Activated T-helper 1 cell treated with anti-CD3 and anti-CD28 coated beads, Interleukin-2, amount 50 U/mL, for 16 hours (primary cell): Measurements from ENCODE around the gene PIGL.

Experiments used
- DNase-seq, 2 donors: peaks; one replicate each; pipeline ENCODE4 v3.0.0-alpha.2; 2020; ENCODE audit warnings: low read depth in 1 of 2, low spot score in 1 of 2

The PIGL gene

DNA sequence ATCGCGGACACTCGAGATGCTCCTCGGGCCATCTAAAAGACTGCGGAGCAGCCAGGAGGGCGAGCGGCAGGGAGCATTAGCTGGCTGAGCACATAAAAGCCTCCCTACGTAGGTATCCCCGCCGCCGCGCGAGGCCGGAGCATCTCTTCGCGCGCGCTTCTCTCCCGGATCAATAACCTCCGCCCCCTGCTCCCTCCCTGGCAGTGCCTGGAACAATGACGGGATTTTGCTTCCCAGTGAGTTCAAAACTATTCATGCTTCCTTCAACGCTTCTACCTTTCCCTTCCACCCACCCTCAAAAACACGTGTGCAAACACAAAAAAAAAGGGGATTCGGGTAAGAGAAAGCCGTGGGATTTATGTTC lies 135.3 kb downstream of the PIGL start:
- peak in 1 of 2 donors; percentile 5 for DNase-seq

DNA sequence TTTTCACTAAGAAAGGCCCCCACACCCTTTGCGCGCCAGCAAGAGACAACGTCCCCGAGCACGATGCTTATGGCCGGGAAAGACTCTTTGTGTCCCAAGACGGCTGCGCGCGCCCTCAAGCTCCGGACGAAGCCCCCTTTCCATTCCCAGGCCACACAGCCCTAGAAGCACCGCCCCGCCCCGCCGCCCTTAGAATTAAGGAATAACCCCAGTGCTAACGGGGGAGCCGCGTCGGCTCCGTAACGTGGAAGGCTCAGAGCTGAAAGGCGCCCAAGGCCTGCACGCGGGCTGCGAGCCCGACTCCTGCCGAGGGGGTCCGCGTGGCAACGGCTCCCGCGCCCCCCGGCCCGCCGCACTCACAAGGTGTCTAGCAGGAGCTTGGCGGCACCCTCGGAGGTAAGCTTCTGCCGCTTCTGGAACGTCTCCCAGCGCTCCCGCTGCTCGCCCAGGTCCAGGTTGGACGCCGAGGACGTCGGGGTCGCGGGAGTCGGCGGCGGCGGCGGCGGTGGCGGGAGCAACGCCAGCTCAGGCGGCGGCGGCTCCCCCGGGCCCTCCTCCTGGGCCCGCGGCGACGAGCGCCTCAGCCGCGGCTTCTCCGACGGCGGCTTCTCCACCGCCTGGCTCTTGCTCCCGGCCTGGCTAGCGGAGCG lies 135.8 kb downstream of the PIGL start:
- DNase-seq, result peak in 1 of 2 donors; percentile 7

DNA sequence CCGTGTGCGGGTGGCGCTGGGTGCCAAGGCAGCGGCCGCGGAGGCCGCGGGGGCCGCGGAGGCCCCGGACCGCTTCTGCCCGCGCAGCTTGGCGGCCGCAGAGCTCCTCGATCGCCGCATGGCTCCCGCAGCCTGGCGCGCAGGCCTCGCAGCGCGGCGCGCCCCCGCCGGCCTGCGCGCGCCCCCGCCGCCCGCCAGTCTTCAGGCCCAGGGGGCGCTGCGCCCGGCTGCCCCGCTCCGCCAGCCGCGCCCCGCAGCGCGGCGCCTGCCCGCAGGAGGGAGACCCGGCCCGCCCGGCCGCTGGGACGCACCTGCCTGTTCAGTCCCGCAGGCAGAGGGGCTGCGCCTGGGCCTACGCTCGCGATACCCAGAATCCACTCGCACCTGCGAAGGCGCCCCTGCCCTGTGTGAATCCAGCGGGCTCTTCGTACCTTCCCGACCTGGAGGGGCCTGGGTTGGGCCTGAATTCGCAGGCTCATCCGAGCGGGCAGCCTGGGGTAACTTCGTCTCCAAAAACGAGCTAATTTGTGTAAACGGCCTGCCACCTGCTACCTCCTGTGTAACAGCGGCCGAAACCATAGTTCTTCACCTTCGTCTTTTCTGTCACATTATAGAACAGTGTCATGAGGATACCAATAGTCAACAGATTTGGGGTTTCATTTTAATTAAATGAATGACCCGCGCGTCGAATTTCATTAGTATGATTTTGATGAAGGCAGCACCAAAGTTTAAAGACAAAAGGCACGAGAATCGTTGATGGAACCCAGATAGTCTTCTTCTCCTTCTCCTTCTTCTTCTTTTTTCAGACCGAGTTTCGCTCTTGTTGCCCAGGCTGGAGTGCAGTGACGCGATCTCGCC lies 136.5 kb downstream of the PIGL start, which contains the start of gene CENPV:
TSS of gene CENPV (minus strand) at position 153 of the 858 bp plus-strand sequence. CDS start at position 120, 33 bp downstream.
- DNase-seq, result peak; percentile 17 to 58

DNA sequence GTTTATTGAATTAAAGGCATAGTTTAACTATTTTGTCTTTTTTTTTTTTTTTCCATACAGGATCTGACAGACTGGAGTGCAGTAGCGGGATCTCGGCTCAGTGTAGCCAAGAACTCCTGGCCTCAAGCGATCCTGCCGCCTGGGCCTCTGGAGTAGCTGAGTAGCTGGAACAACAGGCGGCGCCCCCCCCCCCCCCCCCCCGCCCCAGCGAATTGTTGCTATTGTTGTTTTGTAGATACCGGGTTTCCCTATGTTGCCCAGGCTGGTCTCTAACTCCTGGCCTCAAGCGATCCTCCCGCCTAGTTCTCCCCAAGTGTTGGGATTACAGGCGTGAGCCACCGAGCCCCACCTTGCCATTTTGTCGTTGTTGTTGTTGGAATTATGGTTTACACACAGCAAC lies 137.6 kb downstream of the PIGL start:
- no peak for DNase-seq

DNA sequence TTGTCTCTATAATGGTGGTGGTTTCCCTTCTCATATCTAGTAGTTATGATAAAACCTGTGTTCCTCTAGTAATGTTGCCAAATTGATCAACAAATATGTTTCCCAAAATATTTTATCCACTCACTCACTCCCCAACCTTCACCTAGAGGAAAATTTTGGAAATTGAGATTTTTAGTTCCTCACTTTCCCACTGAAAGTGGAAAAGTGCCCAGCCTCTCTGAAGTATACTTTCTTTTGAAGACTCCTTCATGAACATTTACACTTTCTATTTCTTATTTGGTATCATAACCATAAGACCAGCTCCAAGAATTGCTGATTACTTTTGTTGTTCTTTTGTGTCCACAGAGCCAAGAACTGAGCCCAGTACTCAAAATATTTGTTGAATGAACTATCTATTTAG lies 141.4 kb downstream of the PIGL start:
- DNase-seq, result no peak

DNA sequence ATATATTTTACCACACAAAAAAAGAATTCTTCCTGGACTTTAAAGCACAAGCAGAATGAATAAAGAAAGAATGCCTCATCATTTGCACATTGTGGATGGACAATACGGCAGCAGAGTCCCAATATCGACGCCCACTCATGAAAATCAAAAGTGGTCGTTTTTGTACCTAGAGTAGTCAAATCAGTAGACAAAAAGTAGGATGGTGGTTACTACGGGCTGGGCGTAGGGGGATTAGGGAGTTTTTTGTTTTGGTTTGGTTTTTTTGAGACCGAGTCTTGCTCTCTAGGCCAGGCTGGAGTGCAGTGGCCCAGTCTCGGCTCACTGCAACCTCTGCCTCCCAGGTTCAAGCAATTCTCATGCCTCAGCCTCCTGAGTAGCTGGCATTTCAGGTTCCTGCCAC lies 144.9 kb downstream of the PIGL start:
- DNase-seq, result no peak

DNA sequence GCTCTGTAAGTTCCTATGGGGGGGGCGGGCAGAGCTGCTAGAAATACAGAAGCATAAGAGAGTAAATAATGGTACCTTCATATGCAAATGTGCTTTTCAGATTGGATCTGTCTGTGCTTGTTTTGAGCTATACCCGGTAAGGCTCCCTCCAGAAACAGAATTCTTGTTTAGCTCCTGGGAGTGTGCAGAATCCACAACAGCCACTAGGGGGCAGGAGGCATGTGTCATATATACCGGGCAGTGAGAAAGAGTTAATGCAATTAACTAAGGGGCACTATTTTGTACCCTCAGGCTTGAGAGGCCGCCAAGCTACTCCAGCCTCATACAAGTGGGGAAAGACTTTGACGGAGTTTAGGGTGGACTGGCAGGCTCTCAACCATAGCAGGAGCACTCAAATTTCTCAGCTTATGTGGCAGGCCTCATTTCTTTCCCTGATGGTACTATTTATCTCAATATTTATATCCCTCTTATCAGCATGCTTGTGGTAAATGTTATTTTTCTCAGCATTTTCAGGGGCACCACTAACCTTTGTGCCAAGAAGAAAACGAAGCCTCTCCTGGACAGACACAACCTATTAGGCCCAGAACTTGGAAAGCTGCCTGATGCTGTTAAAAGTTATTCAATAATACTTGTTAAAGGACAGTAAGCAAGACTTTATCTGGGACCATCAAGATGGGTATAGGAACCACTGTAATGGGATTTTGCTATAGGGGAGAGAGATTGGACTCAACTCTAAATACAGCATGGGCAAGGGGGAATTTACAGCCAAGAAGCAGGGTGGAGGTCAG lies 146.9 kb downstream of the PIGL start:
- peak; percentile 47 to 52 for DNase-seq

DNA sequence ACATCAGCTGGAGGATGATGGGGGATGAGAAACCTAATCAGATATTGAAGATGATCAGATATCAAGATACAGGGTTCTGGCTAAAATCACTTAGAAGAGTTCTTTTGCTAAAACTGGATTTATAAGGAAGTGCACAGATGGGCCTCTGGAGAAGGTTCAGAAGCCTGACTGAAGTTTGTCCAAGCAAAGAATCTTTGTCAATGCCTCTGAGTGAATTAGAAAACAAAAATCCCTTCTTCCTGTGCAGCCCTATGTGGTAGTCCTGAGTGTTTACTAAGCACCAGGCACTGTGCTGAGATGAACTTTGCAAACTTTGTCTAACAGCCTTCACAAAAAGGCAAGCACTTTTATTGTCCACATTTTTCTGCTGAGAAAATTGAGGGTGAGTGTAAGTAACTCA lies 147.6 kb downstream of the PIGL start:
- no peak for DNase-seq

DNA sequence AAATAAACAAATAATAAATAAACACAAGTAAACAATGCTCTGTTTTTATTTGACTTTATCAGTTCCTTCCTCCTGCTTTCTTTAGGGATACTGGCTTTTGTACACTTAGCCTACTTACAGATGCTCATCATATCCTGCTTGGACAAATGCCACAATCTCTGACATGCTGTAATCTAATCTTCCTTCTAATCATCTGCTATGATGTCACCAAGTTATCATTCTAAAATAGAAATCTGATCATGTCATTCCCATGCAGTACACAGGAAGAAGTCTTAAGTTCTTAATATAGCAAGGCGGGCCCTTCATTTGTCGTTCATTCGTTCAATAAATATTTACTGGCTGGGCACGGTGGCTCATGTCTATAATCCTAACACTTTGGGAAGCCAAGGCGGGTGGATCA lies 154.7 kb downstream of the PIGL start:
- no peak for DNase-seq

DNA sequence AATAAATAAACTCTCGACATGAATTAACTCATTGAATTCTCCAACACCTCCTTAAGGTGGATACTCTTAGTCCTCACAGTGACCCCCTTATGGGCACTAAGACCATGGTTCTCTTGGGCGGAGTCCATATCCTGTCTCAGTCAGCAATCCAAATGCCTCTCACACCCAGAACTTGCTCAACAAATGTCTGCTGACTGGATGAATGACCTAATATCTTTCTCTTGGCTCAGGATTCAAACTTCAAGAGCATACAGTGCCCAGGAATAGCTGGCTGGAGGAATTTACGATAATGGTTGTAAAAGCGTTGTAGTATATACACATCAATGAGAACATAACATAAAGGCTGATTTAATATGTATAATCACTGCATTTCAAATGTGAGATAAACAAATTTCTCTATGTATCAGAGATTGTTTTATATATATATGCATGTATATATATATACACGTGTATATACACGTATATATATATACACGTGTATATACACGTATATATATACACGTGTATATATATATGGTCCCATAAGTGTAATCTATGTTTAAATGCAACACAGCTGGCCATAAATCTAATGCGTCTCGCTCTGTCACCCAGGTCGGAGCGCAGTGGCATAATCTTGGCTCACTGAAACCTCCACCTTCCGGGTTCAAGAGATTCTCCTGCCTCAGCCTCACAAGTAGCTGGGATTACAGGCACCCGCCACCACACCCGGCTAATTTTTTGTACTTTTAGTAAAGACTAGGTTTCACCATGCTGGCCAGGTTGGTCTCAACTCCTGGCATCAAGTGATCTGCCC lies 157.3 kb downstream of the PIGL start:
- no peak for DNase-seq
